MM.1S (cell line): ENCODE measurements around the gene CDC25B.
A peak's percentile ranks its signal among the peaks of the same experiment; 100 is the strongest.
"Not testable (repeated sequence)": the region's sequence is repeated elsewhere in the genome, so short reads cannot be mapped to it uniquely, and the experiment has no call there.

Experiments
- DNase-seq: peaks from one replicate; pipeline ENCODE4 v3.0.0-alpha.2; 2015
- H2AFZ ChIP-seq: fragments of 300-600 bp; sonication (generic); 2 replicates; pipeline ENCODE4 v1.6.0; 2016; ENCODE audit warnings: antibody characterized with exemption, low read length
- H3F3A ChIP-seq: fragments of 300-600 bp; sonication (generic); 2 replicates; pipeline ENCODE4 v1.6.1; 2016; ENCODE audit warnings: mild to moderate bottlenecking, antibody characterized with exemption, low read length, moderate library complexity, mixed read lengths; ENCODE audit not compliant: insufficient read depth
- H3K27ac ChIP-seq: fragments of 300-600 bp; sonication (generic); 2 replicates; pipeline ENCODE4 v1.5.1; 2016; ENCODE audit warnings: mild to moderate bottlenecking, low read length
- H3K27me3 ChIP-seq: fragments of 300-600 bp; sonication (generic); replicated peaks from 2 replicates; pipeline ENCODE4 v1.6.0; 2016; ENCODE audit warnings: low read length; ENCODE audit not compliant: insufficient read depth
- H3K36me3 ChIP-seq: fragments of 300-600 bp; sonication (generic); replicated peaks from 2 replicates; pipeline ENCODE4 v1.6.1; 2016; ENCODE audit warnings: mild to moderate bottlenecking, low read length, mixed read lengths; ENCODE audit not compliant: insufficient read depth
- H3K4me1 ChIP-seq: fragments of 300-600 bp; sonication (generic); 2 replicates; pipeline ENCODE4 v1.6.1; 2016; ENCODE audit warnings: low read length, mixed read lengths
- H3K4me2 ChIP-seq: fragments of 300-600 bp; sonication (generic); 2 replicates; pipeline ENCODE4 v1.6.0; 2016; ENCODE audit warnings: low read depth, low read length
- H3K4me3 ChIP-seq: fragments of 300-600 bp; sonication (generic); 2 replicates; pipeline ENCODE4 v1.5.1; 2016; ENCODE audit warnings: low read length, mixed read lengths
- H3K79me2 ChIP-seq: fragments of 300-600 bp; sonication (generic); 2 replicates; pipeline ENCODE4 v1.6.1; 2016; ENCODE audit warnings: mixed run types, low read length, mixed read lengths
- H3K9ac ChIP-seq: fragments of 300-600 bp; sonication (generic); 2 replicates; pipeline ENCODE4 v1.6.1; 2016; ENCODE audit warnings: low read length, mixed read lengths
- H3K9me2 ChIP-seq: fragments of 300-600 bp; sonication (generic); replicated peaks from 2 replicates; pipeline ENCODE4 v1.6.1; 2016; ENCODE audit warnings: mild to moderate bottlenecking, low read length, mixed read lengths; ENCODE audit not compliant: insufficient read depth
- H3K9me3 ChIP-seq: fragments of 300-600 bp; sonication (generic); replicated peaks from 2 replicates; pipeline ENCODE4 v1.6.1; 2016; ENCODE audit warnings: mild to moderate bottlenecking, low read length, mixed read lengths; ENCODE audit not compliant: insufficient read depth
- H4K20me1 ChIP-seq: fragments of 300-600 bp; sonication (generic); 2 replicates; pipeline ENCODE4 v1.6.1; 2016; ENCODE audit warnings: mild to moderate bottlenecking, low read length, moderate library complexity, mixed read lengths; ENCODE audit not compliant: insufficient read depth
- CTCF ChIP-seq: fragments of 300-600 bp; sonication (generic); IDR thresholded peaks from 2 replicates; pipeline ENCODE4 v1.5.1; 2016; ENCODE audit warnings: antibody characterized with exemption, low read length, mixed read lengths
- EZH2 ChIP-seq: fragments of 300-600 bp; sonication (generic); optimal IDR thresholded peaks from 2 replicates; pipeline ENCODE3; 2017; ENCODE audit warnings: low read depth, mild to moderate bottlenecking, antibody characterized with exemption, low read length, mixed read lengths
- EZH2phosphoT487 ChIP-seq: fragments of 300-600 bp; sonication (generic); IDR thresholded peaks from 2 replicates; pipeline ENCODE4 v1.6.1; 2018; ENCODE audit warnings: antibody characterized with exemption, low read length

CDC25B gene

GRCh38 chr20:3836132-3836531 lies 40.0 kb downstream of the CDC25B start:
- no peak overlapping the region for H2AFZ ChIP-seq

GRCh38 chr20:3839328-3839727 lies 43.2 kb downstream of the CDC25B start:
- DNase-seq, result peak; percentile 58

More at GRCh38 chr20:3836132-3836531, 40.0 kb downstream of the CDC25B start:
- no peaks in the 10 kb centered on the region for H3K27me3 ChIP-seq
- H3K9me3 ChIP-seq, result no peaks in the 10 kb centered on the region
- H3F3A ChIP-seq, result peaks cover 14% of the 10 kb centered on the region; the same call in 1 of the 2 replicates
- no peak overlapping the region for H3K9ac ChIP-seq
- no peaks in the 10 kb centered on the region for H3K36me3 ChIP-seq
- no peak for DNase-seq
- H3K27ac ChIP-seq, result no peak overlapping the region
- H3K4me3 ChIP-seq, result no peak overlapping the region
- peaks cover 20% of the 10 kb centered on the region for H3K4me1 ChIP-seq
- H3K79me2 ChIP-seq, result no peaks in the 10 kb centered on the region
- no peaks in the 10 kb centered on the region for H4K20me1 ChIP-seq
- no peak overlapping the region for H3K4me2 ChIP-seq
- TF ChIP-seq EZH2phosphoT487 (no peak), EZH2 (no peak), CTCF (no peak)
- no peaks in the 10 kb centered on the region for H3K9me2 ChIP-seq

GRCh38 chr20:3840201-3840600 lies 44.1 kb downstream of the CDC25B start:
- not testable (repeated sequence) for H3K4me3 ChIP-seq, H3K9me2 ChIP-seq, H4K20me1 ChIP-seq, H3K27ac ChIP-seq, H3K36me3 ChIP-seq, H2AFZ ChIP-seq, H3K9ac ChIP-seq, DNase-seq, H3K27me3 ChIP-seq, H3K4me2 ChIP-seq, H3K79me2 ChIP-seq, H3K9me3 ChIP-seq
- Histone ChIP-seq H3K4me1 (peaks cover 20% of the 10 kb centered on the region), H3F3A (peaks cover 14% of the 10 kb centered on the region; the same call in 1 of the 2 replicates)

More at GRCh38 chr20:3839328-3839727, 43.2 kb downstream of the CDC25B start:
- Histone ChIP-seq H3F3A (peaks cover 14% of the 10 kb centered on the region; the same call in 1 of the 2 replicates), H3K4me3 (no peak overlapping the region), H3K36me3 (no peaks in the 10 kb centered on the region), H2AFZ (no peak overlapping the region), H3K4me1 (peaks cover 20% of the 10 kb centered on the region), H3K9me2 (no peaks in the 10 kb centered on the region), H3K4me2 (peak overlapping the region; percentile 37), H3K79me2 (no peaks in the 10 kb centered on the region), H4K20me1 (no peaks in the 10 kb centered on the region), H3K27me3 (no peaks in the 10 kb centered on the region), H3K27ac (peak overlapping the region; percentile 47; the same call in 1 of the 2 replicates), H3K9me3 (no peaks in the 10 kb centered on the region), H3K9ac (no peak overlapping the region; the same call in 1 of the 2 replicates)
- no peak for TF ChIP-seq EZH2phosphoT487
- TF ChIP-seq EZH2, result no peak
- no peak for TF ChIP-seq CTCF

GRCh38 chr20:3842348-3842930 lies 46.3 kb downstream of the CDC25B start:
- H3K9ac ChIP-seq, result no peak overlapping the region
- H3K9me3 ChIP-seq, result no peaks in the 10 kb centered on the region
- H3K79me2 ChIP-seq, result peaks cover 12% of the 10 kb centered on the region
- H3F3A ChIP-seq, result peaks cover 18% of the 10 kb centered on the region; the same call in 1 of the 2 replicates
- H3K27ac ChIP-seq, result no peak overlapping the region
- H3K4me3 ChIP-seq, result no peak overlapping the region
- H3K4me1 ChIP-seq, result peaks cover 25% of the 10 kb centered on the region
- H4K20me1 ChIP-seq, result no peaks in the 10 kb centered on the region
- H2AFZ ChIP-seq, result no peak overlapping the region
- no peak for TF ChIP-seq EZH2phosphoT487
- TF ChIP-seq CTCF, result no peak
- TF ChIP-seq EZH2, result no peak
- H3K9me2 ChIP-seq, result no peaks in the 10 kb centered on the region
- no peaks in the 10 kb centered on the region for H3K36me3 ChIP-seq
- no peaks in the 10 kb centered on the region for H3K27me3 ChIP-seq
- DNase-seq, result no peak
- H3K4me2 ChIP-seq, result no peak overlapping the region
